Upper lobe of right lung (tissue), 1 donor: ENCODE data around the gene PSKH1. TPM values are rescaled to one million over a fixed set of nuclear protein-coding genes. Genes with fewer than 3 reads are reported as not detected.

Experiments
- ATAC-seq: fragments of 200-7000 bp; cut with Tn5 transposase; one replicate; pipeline ENCODE4 v1.9.1; 2020; ENCODE audit warnings: mild to moderate bottlenecking, moderate library complexity
- DNase-seq: peaks from one replicate; pipeline ENCODE4 v3.0.0-alpha.2; 2020
- H3K27ac ChIP-seq: fragments of 200-600 bp; one replicate; pipeline ENCODE4 v1.8.0; 2022
- H3K27me3 ChIP-seq: fragments of 200-600 bp; one replicate; pipeline ENCODE4 v1.8.0; 2022; ENCODE audit warnings: mild to moderate bottlenecking
- H3K36me3 ChIP-seq: fragments of 200-600 bp; one replicate; pipeline ENCODE4 v1.8.0; 2022
- H3K4me1 ChIP-seq: fragments of 200-600 bp; one replicate; pipeline ENCODE4 v1.8.0; 2022
- H3K4me3 ChIP-seq: fragments of 200-600 bp; one replicate; pipeline ENCODE4 v1.8.0; 2022; ENCODE audit warnings: mild to moderate bottlenecking
- H3K9me3 ChIP-seq: fragments of 200-600 bp; one replicate; pipeline ENCODE4 v1.8.0; 2022
- CTCF ChIP-seq: fragments of 200-600 bp; IDR thresholded peaks from one replicate; pipeline ENCODE4 v1.8.0; 2022; ENCODE audit warnings: antibody characterized with exemption
- intact Hi-C: fragments of 100-400 bp; cut with DNase I; formaldehyde crosslinking; loops from one replicate; pipeline ENCODE4 v1.11.0; 2022
- total RNA-seq: library from RNA; stranded (reverse); fragmentation: NEBNext Ultra II Directional; extraction: Animal tissue kit (Norgen Biotek cat#: 25700); gene quantifications from one replicate; pipeline ENCODE4 v1.2.1, GENCODE V29; 2021
- donor health status: DM: no; HTN: yes; CAD: no; lungs with severe emphysema.

The PSKH1 gene
- total RNA-seq, 1 donor from 2014 or later: 29.7 TPM

- H3K27ac ChIP-seq: peak overlapping the region; percentile 97
- ATAC-seq (no peak), DNase-seq (no peak)
- TF ChIP-seq CTCF: no peak
- intact Hi-C loops: no loop called here
- H3K27me3 ChIP-seq: no peaks in the 10 kb centered on the region
- H3K4me1 ChIP-seq: peaks cover 28% of the 10 kb centered on the region
- H3K9me3 ChIP-seq: no peaks in the 10 kb centered on the region
- H3K36me3 ChIP-seq: no peaks in the 10 kb centered on the region
- peak overlapping the region; percentile 88 for H3K4me3 ChIP-seq
These were observed 679 bp upstream of the PSKH1 start for GRCh38 chr16:67892375-67892774.

GRCh38 chr16:67893743-67894399 lies 817 bp downstream of the PSKH1 start:
- Histone ChIP-seq H3K27me3 (no peaks in the 10 kb centered on the region), H3K27ac (peak overlapping the region; percentile 97), H3K4me3 (peak overlapping the region; percentile 88), H3K36me3 (no peaks in the 10 kb centered on the region), H3K4me1 (peaks cover 34% of the 10 kb centered on the region), H3K9me3 (no peaks in the 10 kb centered on the region)
- DNase-seq (no peak), ATAC-seq (no peak)
- intact Hi-C loops: no loop called here
- no peak for TF ChIP-seq CTCF

- Histone ChIP-seq H3K27ac (peak overlapping the region; percentile 18), H3K27me3 (no peaks in the 10 kb centered on the region), H3K4me3 (no peak overlapping the region), H3K4me1 (peaks cover 34% of the 10 kb centered on the region), H3K36me3 (no peaks in the 10 kb centered on the region), H3K9me3 (no peaks in the 10 kb centered on the region)
- intact Hi-C loops: no loop called here
- no peak for TF ChIP-seq CTCF
- DNase-seq (no peak), ATAC-seq (no peak)
These were observed 4.2 kb downstream of the PSKH1 start for GRCh38 chr16:67897231-67897630.

- Histone ChIP-seq H3K36me3 (peaks cover 9% of the 10 kb centered on the region), H3K4me3 (no peak overlapping the region), H3K9me3 (no peaks in the 10 kb centered on the region), H3K27ac (no peak overlapping the region), H3K4me1 (peaks cover 12% of the 10 kb centered on the region), H3K27me3 (no peaks in the 10 kb centered on the region)
- intact Hi-C loops: no loop called here
- ATAC-seq (no peak), DNase-seq (no peak)
- no peak for TF ChIP-seq CTCF
These were observed 8.7 kb downstream of the PSKH1 start for GRCh38 chr16:67901734-67902133.

GRCh38 chr16:67902831-67903230 lies 9.8 kb downstream of the PSKH1 start:
- Histone ChIP-seq H3K4me1 (peaks cover 7% of the 10 kb centered on the region), H3K27ac (no peak overlapping the region), H3K9me3 (no peaks in the 10 kb centered on the region), H3K4me3 (no peak overlapping the region), H3K27me3 (no peaks in the 10 kb centered on the region), H3K36me3 (peaks cover 9% of the 10 kb centered on the region)
- DNase-seq (no peak), ATAC-seq (no peak)
- TF ChIP-seq CTCF: no peak
- intact Hi-C loops: no loop called here
